Measurements from ENCODE around the gene SPHK2.

DNA sequence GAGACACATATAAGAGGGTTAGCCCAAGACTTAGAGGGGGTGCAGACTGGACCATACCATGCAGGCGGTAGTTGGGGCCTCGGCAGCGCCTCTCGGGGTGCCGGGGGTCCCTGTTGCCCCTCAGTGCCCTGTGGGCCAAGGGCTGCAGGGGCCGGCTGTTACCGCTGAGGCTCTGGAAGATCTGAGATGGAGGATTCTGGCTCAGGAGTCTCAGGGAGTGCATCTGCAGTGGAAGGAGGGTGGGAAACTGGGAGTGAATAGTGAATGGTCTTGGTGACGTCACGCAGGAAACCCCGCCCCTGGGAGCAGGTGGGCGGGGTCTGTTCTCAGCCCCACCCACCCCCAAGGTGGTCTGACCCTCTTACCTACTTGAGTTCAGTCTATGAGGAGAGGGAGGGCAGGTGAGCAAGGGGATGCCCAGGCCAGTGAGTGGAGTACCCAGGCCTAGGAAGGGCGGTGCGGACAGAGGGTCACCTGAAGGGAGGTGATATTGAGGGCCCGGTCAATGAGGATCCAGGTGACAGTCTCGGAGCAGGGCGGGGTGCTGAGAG is 19.6 kb downstream of the SPHK2 start:
- TF ChIP-seq, protein P1, sequence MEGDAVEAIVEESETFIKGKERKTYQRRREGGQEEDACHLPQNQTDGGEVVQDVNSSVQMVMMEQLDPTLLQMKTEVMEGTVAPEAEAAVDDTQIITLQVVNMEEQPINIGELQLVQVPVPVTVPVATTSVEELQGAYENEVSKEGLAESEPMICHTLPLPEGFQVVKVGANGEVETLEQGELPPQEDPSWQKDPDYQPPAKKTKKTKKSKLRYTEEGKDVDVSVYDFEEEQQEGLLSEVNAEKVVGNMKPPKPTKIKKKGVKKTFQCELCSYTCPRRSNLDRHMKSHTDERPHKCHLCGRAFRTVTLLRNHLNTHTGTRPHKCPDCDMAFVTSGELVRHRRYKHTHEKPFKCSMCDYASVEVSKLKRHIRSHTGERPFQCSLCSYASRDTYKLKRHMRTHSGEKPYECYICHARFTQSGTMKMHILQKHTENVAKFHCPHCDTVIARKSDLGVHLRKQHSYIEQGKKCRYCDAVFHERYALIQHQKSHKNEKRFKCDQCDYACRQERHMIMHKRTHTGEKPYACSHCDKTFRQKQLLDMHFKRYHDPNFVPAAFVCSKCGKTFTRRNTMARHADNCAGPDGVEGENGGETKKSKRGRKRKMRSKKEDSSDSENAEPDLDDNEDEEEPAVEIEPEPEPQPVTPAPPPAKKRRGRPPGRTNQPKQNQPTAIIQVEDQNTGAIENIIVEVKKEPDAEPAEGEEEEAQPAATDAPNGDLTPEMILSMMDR (IDR thresholded peaks at IDR 0.05) = no peak
- no peak for TF ChIP-seq POLR2A (IDR thresholded peaks at IDR 0.05; ENCODE audit: low read depth)

Measured in esophagus muscularis mucosa (tissue), 3 donors.